ENCODE measurements around the gene LGR6.

- TF ChIP-seq POLR2AphosphoS5 (IDR thresholded peaks at IDR 0.05; ENCODE audit: low read depth, low read length) = no peak
- no peak for TF ChIP-seq TAF1 (IDR thresholded peaks at IDR 0.05; ENCODE audit: borderline replicate concordance, insufficient read depth, low read length)
- no peak for TF ChIP-seq SIN3A (IDR thresholded peaks at IDR 0.05; ENCODE audit: borderline replicate concordance, insufficient read depth, low read length)
- TF ChIP-seq REST (IDR thresholded peaks at IDR 0.05; ENCODE audit: insufficient read depth in 1 of 2, low read depth in 2 of 2, low read length in 2 of 2) = no peak
- no peak for TF ChIP-seq FOXP2 (optimal IDR thresholded peaks at IDR 0.05; ENCODE audit: borderline replicate concordance, extremely low read depth, extremely low read length, insufficient read depth)
Measured at GRCh38 chr1:202285908-202286307, 92.3 kb downstream of the LGR6 start.

Measured in PFSK-1 (cell line).